ENCODE results near the gene MYRFL.

DNA sequence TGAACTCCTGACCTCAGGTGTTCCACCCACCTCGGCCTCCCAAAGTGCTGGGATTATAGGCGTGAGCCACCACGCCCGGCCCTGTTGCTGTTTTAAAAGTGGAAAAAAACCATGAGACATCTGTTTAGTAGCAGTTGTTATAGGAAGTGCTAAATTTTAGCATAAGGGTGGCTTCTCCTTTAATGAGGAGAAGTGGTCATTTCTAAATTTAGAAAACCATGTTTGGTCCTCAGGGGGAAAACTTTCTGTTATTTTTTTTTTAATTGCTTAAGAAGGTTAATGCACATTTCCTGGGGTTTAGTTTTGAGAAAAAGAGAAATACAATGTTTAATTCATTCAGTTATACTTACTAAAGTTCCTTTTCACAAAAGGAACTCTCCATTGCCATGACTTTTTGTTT is 102.1 kb downstream of the MYRFL start:
- TF ChIP-seq, protein P1, sequence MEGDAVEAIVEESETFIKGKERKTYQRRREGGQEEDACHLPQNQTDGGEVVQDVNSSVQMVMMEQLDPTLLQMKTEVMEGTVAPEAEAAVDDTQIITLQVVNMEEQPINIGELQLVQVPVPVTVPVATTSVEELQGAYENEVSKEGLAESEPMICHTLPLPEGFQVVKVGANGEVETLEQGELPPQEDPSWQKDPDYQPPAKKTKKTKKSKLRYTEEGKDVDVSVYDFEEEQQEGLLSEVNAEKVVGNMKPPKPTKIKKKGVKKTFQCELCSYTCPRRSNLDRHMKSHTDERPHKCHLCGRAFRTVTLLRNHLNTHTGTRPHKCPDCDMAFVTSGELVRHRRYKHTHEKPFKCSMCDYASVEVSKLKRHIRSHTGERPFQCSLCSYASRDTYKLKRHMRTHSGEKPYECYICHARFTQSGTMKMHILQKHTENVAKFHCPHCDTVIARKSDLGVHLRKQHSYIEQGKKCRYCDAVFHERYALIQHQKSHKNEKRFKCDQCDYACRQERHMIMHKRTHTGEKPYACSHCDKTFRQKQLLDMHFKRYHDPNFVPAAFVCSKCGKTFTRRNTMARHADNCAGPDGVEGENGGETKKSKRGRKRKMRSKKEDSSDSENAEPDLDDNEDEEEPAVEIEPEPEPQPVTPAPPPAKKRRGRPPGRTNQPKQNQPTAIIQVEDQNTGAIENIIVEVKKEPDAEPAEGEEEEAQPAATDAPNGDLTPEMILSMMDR (IDR thresholded peaks at IDR 0.05): no peak
- no peak for TF ChIP-seq POLR2A (IDR thresholded peaks at IDR 0.05)
